HCT116 (cell line): ENCODE results near the gene HOXD3. TPM values are rescaled to one million over a fixed set of nuclear protein-coding genes. Genes with fewer than 3 reads are reported as not detected.

Source experiments
- ATAC-seq: fragments of 200-7000 bp; cut with Tn5 transposase; 2 replicates; pipeline ENCODE4 v1.9.1; 2020; ENCODE audit warnings: mild to moderate bottlenecking, moderate library complexity
- BruUV-seq: library from RNA; stranded (reverse); fragments of 400-500 nt; replicated peaks from 2 replicates; lab custom pipeline; 2021; lab: Mats Ljungman, UMichigan
- CTCF ChIA-PET: fragments of 300-600 bp; sonication (Branson Sonifier 250); formaldehyde crosslinking; loops from one replicate; lab custom pipeline; 2021; ENCODE audit warnings: antibody characterized with exemption; lab: Charles Lee
- POLR2A ChIA-PET: fragments of 300-600, 350-600 bp; sonication (Branson Sonifier 250); formaldehyde crosslinking; loops from one replicate; lab custom pipeline; 2021; ENCODE audit warnings: antibody characterized with exemption; lab: Charles Lee
- RAD21 ChIA-PET, 2 experiments: fragments of 300-600 bp; sonication (Branson Sonifier 250); formaldehyde crosslinking; loops; one replicate each; lab custom pipeline; 2023; ENCODE audit warnings: low total read pairs in 2 of 2; ENCODE audit not compliant: uncharacterized antibody in 2 of 2, unreplicated experiment in 2 of 2, low non-redundant PET in 1 of 2; lab: Charles Lee
- DNase-seq: peaks from one replicate; pipeline ENCODE4 v3.0.0-alpha.2; 2010; ENCODE audit warnings: low read depth, low spot score
- H2AFZ ChIP-seq: fragments of 200-600 bp; shearing (Covaris generic), sonication (generic); 2 replicates; pipeline ENCODE4 v1.6.1; 2017; ENCODE audit warnings: low read depth, mixed run types, mixed read lengths, antibody characterized with exemption, low read length; ENCODE audit not compliant: poor library complexity, severe bottlenecking
- H3K27ac ChIP-seq: 2 replicates; pipeline ENCODE4 v1.5.1; 2012; ENCODE audit warnings: low read depth, low read length
- H3K27me3 ChIP-seq: fragments of 200-600 bp; sonication (generic); 2 replicates; pipeline ENCODE4 v1.6.1; 2016; ENCODE audit warnings: mixed run types, low read length, mixed read lengths; ENCODE audit not compliant: insufficient read depth
- H3K36me3 ChIP-seq, 2 experiments: fragments of 200-500 bp in 1 of 2; fragments of 200-600 bp in 1 of 2; sonication (Bioruptor generic) in 1 of 2; sonication (generic) in 1 of 2; 2 replicates each; pipeline versions ENCODE4 v1.5.1 to v1.6.1; 2014 to 2016; ENCODE audit warnings: low read length in 2 of 2, inconsistent platforms in 1 of 2, mixed read lengths in 1 of 2, mixed run types in 1 of 2; ENCODE audit not compliant: insufficient read depth in 2 of 2, control insufficient read depth in 1 of 2
- H3K4me1 ChIP-seq, 2 experiments: fragments of 200-600 bp in 1 of 2; sonication (generic) in 1 of 2; 2 replicates each; pipeline versions ENCODE4 v1.5.1 to v1.6.1; 2012 to 2017; ENCODE audit warnings: low read length in 2 of 2, inconsistent platforms in 1 of 2, mild to moderate bottlenecking in 1 of 2, mixed read lengths in 1 of 2, mixed run types in 1 of 2, moderate library complexity in 1 of 2; ENCODE audit not compliant: insufficient read depth in 2 of 2, control insufficient read depth in 1 of 2
- H3K4me2 ChIP-seq: fragments of 200-600 bp; sonication (generic); 2 replicates; pipeline ENCODE4 v1.6.1; 2017; ENCODE audit warnings: mixed run types, low read length, mixed read lengths
- H3K4me3 ChIP-seq, 2 experiments: fragments of 200-600 bp in 1 of 2; sonication (generic) in 1 of 2; replicated peaks in 1 of 2; 2 replicates each; pipeline ENCODE4 v1.5.1; 2011 to 2016; ENCODE audit warnings: low read length in 2 of 2, control low read depth in 1 of 2, low read depth in 1 of 2, mild to moderate bottlenecking in 1 of 2, mixed read lengths in 1 of 2, mixed run types in 1 of 2
- H3K79me2 ChIP-seq: fragments of 200-600 bp; sonication (generic); 2 replicates; pipeline ENCODE4 v1.6.1; 2017; ENCODE audit warnings: mild to moderate bottlenecking, mixed run types, low read length, moderate library complexity, mixed read lengths; ENCODE audit not compliant: insufficient read depth
- H3K9ac ChIP-seq: fragments of 200-600 bp; sonication (generic); 2 replicates; pipeline ENCODE4 v1.6.1; 2016; ENCODE audit warnings: low read length, mixed read lengths
- H3K9me2 ChIP-seq: fragments of 200-600 bp; sonication (generic), shearing (Covaris generic); 2 replicates; pipeline ENCODE4 v1.6.1; 2017; ENCODE audit warnings: mixed run types, mild to moderate bottlenecking, moderate library complexity; ENCODE audit not compliant: insufficient read depth
- H3K9me3 ChIP-seq, 2 experiments: fragments of 200-500 bp in 1 of 2; fragments of 200-600 bp in 1 of 2; sonication (Bioruptor generic) in 1 of 2; sonication (generic) in 1 of 2; 2 replicates each; pipeline ENCODE4 v1.6.1; 2014 to 2017; ENCODE audit warnings: low read length in 2 of 2, mixed read lengths in 2 of 2, inconsistent platforms in 1 of 2, low read depth in 1 of 2, mild to moderate bottlenecking in 1 of 2, mixed run types in 1 of 2, moderate library complexity in 1 of 2; ENCODE audit not compliant: control insufficient read depth in 1 of 2, insufficient read depth in 1 of 2
- H4K20me1 ChIP-seq: fragments of 200-600 bp; sonication (generic), shearing (Covaris generic); 2 replicates; pipeline ENCODE4 v1.6.1; 2017; ENCODE audit warnings: mixed run types, mild to moderate bottlenecking, moderate library complexity; ENCODE audit not compliant: insufficient read depth
- EZH2 ChIP-seq: fragments of 200-600 bp; sonication (generic); IDR thresholded peaks from 2 replicates; pipeline ENCODE4 v1.6.1; 2017; ENCODE audit warnings: antibody characterized with exemption, mixed run types
- MAX ChIP-seq: IDR thresholded peaks from 2 replicates; pipeline ENCODE4 v1.6.1; 2012
- ZFX ChIP-seq: fragments of 450-650 bp; IDR thresholded peaks from 2 replicates; pipeline ENCODE4 v1.6.1; 2017
- intact Hi-C: fragments of 100-400 bp; cut with micrococcal nuclease; formaldehyde crosslinking; loops from 2 replicates; pipeline ENCODE4 v1.10.0; 2022
- total RNA-seq: library from RNA; stranded (reverse); gene quantifications from one replicate; pipeline ENCODE4 v1.2.1, GENCODE V29; 2021; ENCODE audit not compliant: unreplicated experiment

Gene HOXD3
- total RNA-seq, 1 experiment from 2014 or later = 1.4 TPM

DNA sequence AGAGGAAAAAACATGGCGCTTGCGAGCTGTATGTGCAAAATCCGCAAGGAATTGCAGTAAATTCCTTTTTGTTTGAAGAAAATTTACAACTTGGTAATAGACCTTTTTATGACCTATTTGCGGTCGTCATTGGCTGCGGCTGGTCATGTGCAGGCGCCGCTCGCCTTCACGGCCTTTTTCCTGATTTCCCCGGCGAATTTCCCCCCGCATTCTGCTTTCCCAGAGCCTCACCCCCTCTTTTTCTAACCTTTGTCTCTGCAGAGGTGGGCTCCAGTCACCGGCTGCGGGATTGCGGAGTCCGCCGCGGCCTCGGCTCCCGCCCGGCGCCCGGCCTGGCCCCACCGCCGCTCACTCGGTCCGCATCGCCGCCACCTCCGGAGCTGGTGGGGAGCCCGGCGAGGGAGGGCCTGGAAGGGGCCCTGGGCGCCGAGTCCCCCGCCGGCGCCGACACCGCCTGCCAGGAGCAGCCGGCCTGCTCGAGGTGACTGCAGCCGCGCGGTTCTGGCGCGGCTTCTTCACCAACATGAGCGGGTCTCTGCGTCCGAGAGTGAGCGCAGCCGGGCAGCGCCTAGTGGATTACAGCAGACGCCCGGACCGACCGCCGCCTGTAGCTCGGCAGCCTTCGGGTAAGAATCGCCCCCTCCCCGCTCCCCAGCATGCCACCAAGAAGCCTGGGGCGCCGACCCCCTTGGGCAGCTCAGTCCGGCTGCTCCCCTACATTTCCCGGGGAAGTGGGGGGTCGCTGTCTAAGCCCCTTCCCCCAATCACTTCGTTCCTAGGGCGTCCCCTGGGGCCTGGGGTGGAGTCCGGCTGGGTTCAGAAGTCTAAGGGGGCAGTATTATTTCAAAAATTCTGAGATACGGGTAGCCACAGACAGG lies 20.5 kb upstream of the HOXD3 start:
- H3K27me3 ChIP-seq = no peaks in the 10 kb centered on the region
- H3K9me3 ChIP-seq = no peaks in the 10 kb centered on the region
- H3K4me3 ChIP-seq = peak overlapping the region; percentile 52 to 61
- ATAC-seq (peak; percentile 35), DNase-seq (no peak)
- intact Hi-C loops = no loop called here
- POLR2A ChIA-PET = interaction anchor here (0.9 to 1.3 kb wide), 3 partner anchors 318 to 517 kb away, joined by 3 to 5 read pairs (median 4); no protein-coding TSS in a partner anchor
- no peaks in the 10 kb centered on the region for H3K9me2 ChIP-seq
- no TSS peak for BruUV-seq
- H4K20me1 ChIP-seq = no peaks in the 10 kb centered on the region
- CTCF ChIA-PET = interaction anchor here (0.9 to 1.4 kb wide), 4 partner anchors 9 to 516 kb away, joined by 3 to 5 read pairs (median 4); no protein-coding TSS in a partner anchor
- peak overlapping the region; percentile 19 for H2AFZ ChIP-seq
- peaks cover 5 to 22% of the 10 kb centered on the region in 2 experiments; a peak in 3 of 4 replicates for H3K4me1 ChIP-seq
- H3K79me2 ChIP-seq = no peaks in the 10 kb centered on the region
- peak overlapping the region; percentile 55; the same call in 1 of the 2 replicates for H3K27ac ChIP-seq
- RAD21 ChIA-PET = interaction anchor here in 1 of 2 experiments (0.9 to 1.3 kb wide), 2 partner anchors 318 to 502 kb away, joined by 3 read pairs; no protein-coding TSS in a partner anchor
- H3K4me2 ChIP-seq = peak overlapping the region; percentile 75
- peak; percentile 75 for TF ChIP-seq ZFX
- TF ChIP-seq EZH2 = no peak
- peak overlapping the region; percentile 58 for H3K9ac ChIP-seq
- no peaks in the 10 kb centered on the region for H3K36me3 ChIP-seq

GRCh38 chr2:176137252-176137580 lies 19.9 kb upstream of the HOXD3 start:
- ATAC-seq = no peak
- Histone ChIP-seq H2AFZ (no peak overlapping the region), H3K4me3 (peak overlapping the region; percentile 52 to 61), H3K9me2 (no peaks in the 10 kb centered on the region), H3K9ac (peak overlapping the region; percentile 58), H4K20me1 (no peaks in the 10 kb centered on the region), H3K9me3 (no peaks in the 10 kb centered on the region), H3K36me3 (no peaks in the 10 kb centered on the region), H3K4me1 (peaks cover 5 to 22% of the 10 kb centered on the region in 2 experiments; a peak in 3 of 4 replicates), H3K27me3 (no peaks in the 10 kb centered on the region), H3K4me2 (peak overlapping the region; percentile 75), H3K27ac (no peak overlapping the region), H3K79me2 (no peaks in the 10 kb centered on the region)
- POLR2A ChIA-PET = no interaction called here
- CTCF ChIA-PET = interaction anchor here (1.1 to 1.4 kb wide), 4 partner anchors 10 to 515 kb away, joined by 4 to 5 read pairs (median 4); no protein-coding TSS in a partner anchor
- BruUV-seq = no TSS peak
- no peak for TF ChIP-seq MAX
- intact Hi-C loops = no loop called here
- DNase-seq = no peak
- RAD21 ChIA-PET = interaction anchor here in 1 of 2 experiments (1.3 kb wide), 1 partner anchor 318 kb away, joined by 3 read pairs; no protein-coding TSS in a partner anchor
